K562 (cell line): ENCODE results near the gene BCAR3. TPM values are rescaled to one million over a fixed set of nuclear protein-coding genes. Genes with fewer than 3 reads are reported as not detected.

Source experiments
- ATAC-seq: fragments of 200-7000 bp; cut with Tn5 transposase; 3 replicates; pipeline ENCODE4 v1.9.1; 2020; ENCODE audit warnings: moderate library complexity
- BruUV-seq: library from RNA; stranded (reverse); fragments of 400-500 nt; replicated peaks from 2 replicates; lab custom pipeline; 2021; lab: Mats Ljungman, UMichigan
- CTCF ChIA-PET: fragments of 300-600 bp; formaldehyde crosslinking; extraction: SDS; loops from one replicate; lab custom pipeline; 2021; ENCODE audit warnings: low intra/inter-chr PET ratio; lab: Yijun Ruan, JAX
- POLR2A ChIA-PET: fragments of 300-600, 350-650 bp; sonication (Branson Sonifier 250); formaldehyde crosslinking; extraction: SDS; loops from one replicate; lab custom pipeline; 2021; ENCODE audit warnings: antibody characterized with exemption, inconsistent platforms; lab: Yijun Ruan, JAX
- DNase-seq, 4 experiments: peaks; one replicate each; pipeline versions ENCODE4 v3.0.0 to v3.0.0-alpha.2; 2011 to 2018; ENCODE audit warnings: low spot score in 3 of 4, mixed read lengths in 3 of 4; ENCODE audit errors: extremely low read depth in 1 of 4
- FAIRE-seq: peaks from 2 replicates; lab custom pipeline; 2011; peaks lifted over from hg19 to GRCh38; lab: Jason Lieb, UNC
- H2AFZ ChIP-seq: 2 replicates; pipeline ENCODE4 v1.6.0; 2011; ENCODE audit warnings: low read depth, low read length, control low read depth, inconsistent platforms
- H3K27ac ChIP-seq: fragments of 200-600 bp; 3 replicates; pipeline ENCODE4 v1.8.0; 2011; ENCODE audit warnings: low read depth, mild to moderate bottlenecking, control low read depth, inconsistent platforms, low read length, moderate library complexity, mixed read lengths; ENCODE audit errors: extremely low read depth
- H3K27me3 ChIP-seq, 2 experiments: fragments of 300-600 bp in 1 of 2; 2 replicates in 1 of 2; 3 replicates in 1 of 2; pipeline versions ENCODE4 v1.6.0 to v1.8.0; 2011; ENCODE audit warnings: inconsistent platforms in 2 of 2, low read length in 2 of 2, mild to moderate bottlenecking in 1 of 2, mixed read lengths in 1 of 2, moderate library complexity in 1 of 2; ENCODE audit not compliant: control insufficient read depth in 2 of 2, insufficient read depth in 2 of 2
- H3K36me3 ChIP-seq: fragments of 300-600 bp; 3 replicates; pipeline ENCODE4 v1.8.0; 2011; ENCODE audit warnings: mild to moderate bottlenecking, low read length, inconsistent platforms; ENCODE audit not compliant: control insufficient read depth, insufficient read depth
- H3K4me1 ChIP-seq, 2 experiments: fragments of 200-600 bp in 1 of 2; replicated peaks in 1 of 2; 2 replicates in 1 of 2; 3 replicates in 1 of 2; pipeline versions ENCODE4 v1.5.1 to v1.8.0; 2011; ENCODE audit warnings: inconsistent platforms in 2 of 2, low read length in 2 of 2, mild to moderate bottlenecking in 1 of 2, mixed read lengths in 1 of 2, moderate library complexity in 1 of 2; ENCODE audit not compliant: control insufficient read depth in 2 of 2, insufficient read depth in 2 of 2
- H3K4me2 ChIP-seq: 2 replicates; pipeline ENCODE4 v1.6.1; 2011; ENCODE audit warnings: low read length, control low read depth, inconsistent platforms, mixed read lengths; ENCODE audit not compliant: insufficient read depth
- H3K4me3 ChIP-seq: fragments of 200-600 bp; sonication (generic), shearing (Covaris generic); 2 replicates; pipeline ENCODE4 v1.5.1; 2016; ENCODE audit warnings: control low read depth, inconsistent platforms
- H3K79me2 ChIP-seq: fragments of 200-600 bp; 3 replicates; pipeline ENCODE4 v1.8.0; 2011; ENCODE audit warnings: low read length, inconsistent platforms; ENCODE audit not compliant: control insufficient read depth, insufficient read depth
- H3K9ac ChIP-seq, 2 experiments: 2 replicates each; pipeline versions ENCODE4 v1.6.0 to v1.6.1; 2011; ENCODE audit warnings: low read depth in 2 of 2, low read length in 2 of 2, control low read depth in 1 of 2, inconsistent platforms in 1 of 2, mild to moderate bottlenecking in 1 of 2, mixed read lengths in 1 of 2; ENCODE audit not compliant: insufficient read depth in 1 of 2
- H3K9me1 ChIP-seq: one replicate; pipeline ENCODE4 v1.6.0; 2011; ENCODE audit warnings: inconsistent platforms, mild to moderate bottlenecking, low read length, moderate library complexity; ENCODE audit not compliant: control insufficient read depth, insufficient read depth
- H3K9me3 ChIP-seq: replicated peaks from 2 replicates; pipeline ENCODE4 v1.5.1; 2011; ENCODE audit warnings: low read depth, low read length, inconsistent platforms; ENCODE audit not compliant: control insufficient read depth, insufficient read depth
- H4K20me1 ChIP-seq: replicated peaks from 2 replicates; pipeline ENCODE4 v1.6.1; 2011; ENCODE audit warnings: low read length, inconsistent platforms, mixed read lengths; ENCODE audit not compliant: control insufficient read depth, insufficient read depth
- ZFP36 ChIP-seq: fragments of 150-350 bp; IDR thresholded peaks from 2 replicates; pipeline ENCODE4 v1.6.1; 2018; ENCODE audit warnings: low read length, low read depth; ENCODE audit not compliant: partially characterized antibody
- WGBS: fragments of 100-300 bp; shearing (Covaris generic); methylation state at CpG from one replicate; pipeline ENCODE4 v1.1.6; 2016; ENCODE audit warnings: low coverage, mixed read lengths; ENCODE audit not compliant: insufficient coverage; ENCODE audit errors: missing lambda C conversion rate; 5-methylcytosine and 5-hydroxymethylcytosine counted together
- in situ Hi-C: fragments of 300-500 bp; cut with MboI; formaldehyde crosslinking; loops from 4 replicates; pipeline ENCODE4 v1.15.0; 2018; ENCODE audit warnings: inconsistent platforms, mixed read lengths
- intact Hi-C: fragments of 100-400 bp; cut with micrococcal nuclease; formaldehyde crosslinking; loops from 2 replicates; pipeline ENCODE4 v1.14.2; 2022
- polyA plus RNA-seq, 8 experiments: library from polyadenylated mRNA; depleted of rRNA in 4 of 8; stranded (reverse) in 5 of 8; unstranded in 3 of 8; fragments of >200 nt; fragmentation: Nextera tagmentation in 2 of 8; fragmentation: Illumina TruSeq in 1 of 8; extraction: Ambion mirVana in 2 of 8; extraction: Trizol in 1 of 8; gene quantifications; 2 replicates each; pipeline versions ENCODE4 v1.2.1 to v1.2.3, GENCODE V29; 2011 to 2014; ENCODE audit warnings: inconsistent platforms in 1 of 8, missing spikeins in 1 of 8
- total RNA-seq, 7 experiments: library from RNA; depleted of rRNA in 6 of 7; stranded (reverse); fragments of >200 nt in 6 of 7; fragmentation: Illumina TruSeq in 2 of 7; extraction: Trizol in 2 of 7; gene quantifications; 2 replicates each; pipeline versions ENCODE4 v1.2.1 to v1.2.3, GENCODE V29; 2011 to 2021; ENCODE audit warnings: low replicate concordance in 1 of 7
- TF ChIP-seq, protein P1 (sequence below): fragments of 450-650 bp; formaldehyde crosslinking; conservative IDR thresholded peaks from 2 replicates; pipeline ENCODE4 v1.4.0; 2022; ENCODE audit warnings: mild to moderate bottlenecking, missing genetic modification characterization

BCAR3 gene
- total and polyA plus RNA-seq, 9 of the 15 experiments (the other 6 are each of a cell fraction or from before 2014, with no cell fraction given) = 1.8 to 6.3 (median 3.8) TPM

DNA sequence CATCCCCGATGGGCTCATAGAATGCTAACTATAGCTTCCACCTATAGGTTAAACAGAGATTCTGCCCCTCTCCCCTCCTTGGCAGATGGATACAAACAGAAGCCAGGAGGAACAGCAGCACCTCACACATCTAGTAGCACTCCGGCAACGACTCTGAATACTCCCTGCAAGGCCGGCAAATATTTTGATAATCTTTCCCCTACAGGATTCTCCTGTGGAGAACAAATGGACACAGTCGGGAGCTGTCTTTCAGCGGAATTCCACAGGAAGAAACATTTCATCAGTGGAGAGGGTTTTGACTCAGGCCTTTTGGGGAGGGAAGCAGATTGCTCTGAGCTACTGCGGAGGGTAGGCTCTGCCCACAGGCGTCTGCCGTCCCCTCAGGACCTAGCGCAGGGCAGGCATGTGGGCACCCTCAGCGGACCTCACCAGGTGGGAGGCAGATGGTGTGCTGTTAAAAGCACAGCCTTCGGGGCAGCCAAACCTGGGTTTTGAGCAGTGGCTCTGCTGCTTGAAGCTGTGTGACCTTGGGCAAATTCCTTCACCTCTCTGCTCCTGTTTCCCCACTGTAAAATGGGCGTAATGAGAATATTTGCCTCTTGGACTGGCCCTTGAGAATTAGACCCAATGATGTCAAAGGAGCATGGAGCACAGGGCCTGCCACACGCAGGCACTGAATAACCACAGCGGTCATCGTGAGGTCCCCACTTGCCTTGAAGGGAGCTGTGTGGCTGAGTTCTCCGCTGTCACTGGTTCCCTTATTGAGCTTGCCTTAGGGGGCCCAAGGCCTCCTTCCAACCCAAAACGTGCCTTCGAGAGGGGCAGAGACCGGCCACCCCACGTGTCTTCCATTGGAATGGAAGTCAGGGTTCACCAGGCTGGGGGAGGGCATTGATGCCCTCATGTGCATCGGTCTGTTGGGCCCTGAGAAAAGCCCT, 19.2 kb upstream of the BCAR3 start:
- Histone ChIP-seq H2AFZ (no peak overlapping the region), H3K36me3 (no peaks in the 10 kb centered on the region), H3K27ac (no peak overlapping the region), H3K4me2 (no peak overlapping the region), H4K20me1 (0 out of 2 replicates have a peak, but pooled peaks cover 3% of the 10 kb centered on the region), H3K27me3 (peaks cover 0 to 38% of the 10 kb centered on the region in 2 experiments; a peak in 2 of 5 replicates), H3K4me1 (peaks cover 0 to 12% of the 10 kb centered on the region in 2 experiments; a peak in 4 of 5 replicates), H3K9ac (no peak overlapping the region), H3K9me3 (no peaks in the 10 kb centered on the region)
- WGBS = 36% methylated on average over 22 of the region's 22 CpGs
- POLR2A ChIA-PET = interaction anchor here (0.6 to 1.5 kb wide), 3 partner anchors 9 to 14 kb away, joined by 3 read pairs; no protein-coding TSS in a partner anchor
- no peak for DNase-seq
- no TSS peak for BruUV-seq
- ATAC-seq = no peak
- FAIRE-seq = no peak
- TF ChIP-seq, protein P1, sequence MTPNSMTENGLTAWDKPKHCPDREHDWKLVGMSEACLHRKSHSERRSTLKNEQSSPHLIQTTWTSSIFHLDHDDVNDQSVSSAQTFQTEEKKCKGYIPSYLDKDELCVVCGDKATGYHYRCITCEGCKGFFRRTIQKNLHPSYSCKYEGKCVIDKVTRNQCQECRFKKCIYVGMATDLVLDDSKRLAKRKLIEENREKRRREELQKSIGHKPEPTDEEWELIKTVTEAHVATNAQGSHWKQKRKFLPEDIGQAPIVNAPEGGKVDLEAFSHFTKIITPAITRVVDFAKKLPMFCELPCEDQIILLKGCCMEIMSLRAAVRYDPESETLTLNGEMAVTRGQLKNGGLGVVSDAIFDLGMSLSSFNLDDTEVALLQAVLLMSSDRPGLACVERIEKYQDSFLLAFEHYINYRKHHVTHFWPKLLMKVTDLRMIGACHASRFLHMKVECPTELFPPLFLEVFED = no peak
- TF ChIP-seq ZFP36 = peak; percentile 18
- TF ChIP-seq, all 486 proteins: peak for 1
- intact Hi-C loops = no loop called here
- in situ Hi-C loops = no loop called here
- no peak overlapping the region for H3K4me3 ChIP-seq
- CTCF ChIA-PET = no interaction called here
- H3K9me1 ChIP-seq = no peaks in the 10 kb centered on the region
- H3K79me2 ChIP-seq = no peaks in the 10 kb centered on the region
